Activated CD4-positive, alpha-beta memory T cell treated with anti-CD3 and anti-CD28 coated beads, Interleukin-2, amount 10 ng/mL, durations not matched to agents 7 days and 5 days (primary cell): Measurements from ENCODE around the gene ATP6V1B1. TPM values are rescaled to one million over a fixed set of nuclear protein-coding genes. Genes with fewer than 3 reads are reported as not detected.

Experiments used
- CTCF ChIA-PET: fragments of 350-600 bp; sonication (Branson Sonifier 250); formaldehyde crosslinking; loops from one replicate; lab custom pipeline; 2021; ENCODE audit warnings: antibody characterized with exemption, inconsistent platforms; lab: Charles Lee
- POLR2A ChIA-PET: fragments of 350-600 bp; sonication (Branson Sonifier 250); formaldehyde crosslinking; loops from one replicate; lab custom pipeline; 2021; ENCODE audit warnings: antibody characterized with exemption; lab: Charles Lee
- DNase-seq: peaks from one replicate; pipeline ENCODE4 v3.0.0-alpha.2; 2020
- H3K27ac Mint-ChIP-seq: one replicate; pipeline ENCODE4 v1.8.0; 2021; ENCODE audit warnings: mild to moderate bottlenecking, mixed read lengths
- H3K27me3 Mint-ChIP-seq: one replicate; pipeline ENCODE4 v1.8.0; 2021; ENCODE audit warnings: mixed read lengths
- H3K36me3 Mint-ChIP-seq: one replicate; pipeline ENCODE4 v1.8.0; 2021; ENCODE audit warnings: low read depth, mixed read lengths
- H3K4me1 Mint-ChIP-seq: one replicate; pipeline ENCODE4 v1.8.0; 2021; ENCODE audit warnings: mixed read lengths
- H3K4me3 Mint-ChIP-seq: one replicate; pipeline ENCODE4 v1.8.0; 2021; ENCODE audit warnings: mild to moderate bottlenecking, mixed read lengths
- H3K9me3 Mint-ChIP-seq: one replicate; pipeline ENCODE4 v1.8.0; 2021; ENCODE audit warnings: mixed read lengths
- total RNA-seq, 2 experiments: library from RNA; stranded (reverse); gene quantifications; one replicate each; pipeline ENCODE4 v1.2.3, GENCODE V29; 2021

ATP6V1B1 gene
- total RNA-seq, 2 experiments from 2014 or later, result not detected

- no peaks in the 10 kb centered on the region for H3K36me3 Mint-ChIP-seq
- ChIA-PET POLR2A (no interaction called here), CTCF (interaction anchor here (1.5 kb wide), 1 partner anchor 11 kb away, joined by 6 read pairs; no protein-coding TSS in a partner anchor)
- H3K27ac Mint-ChIP-seq, result no peak overlapping the region
- no peak overlapping the region for H3K4me3 Mint-ChIP-seq
- H3K9me3 Mint-ChIP-seq, result no peaks in the 10 kb centered on the region
- peaks cover 25% of the 10 kb centered on the region for H3K27me3 Mint-ChIP-seq
- DNase-seq, result no peak
- H3K4me1 Mint-ChIP-seq, result no peaks in the 10 kb centered on the region
These were observed 1.5 kb downstream of the ATP6V1B1 start for GRCh38 chr2:70936979-70937811.

GRCh38 chr2:70937866-70938585 lies 2.3 kb downstream of the ATP6V1B1 start:
- ChIA-PET CTCF (interaction anchor here (1.5 kb wide), 1 partner anchor 10 kb away, joined by 6 read pairs; no protein-coding TSS in a partner anchor), POLR2A (no interaction called here)
- peaks cover 25% of the 10 kb centered on the region for H3K27me3 Mint-ChIP-seq

DNA sequence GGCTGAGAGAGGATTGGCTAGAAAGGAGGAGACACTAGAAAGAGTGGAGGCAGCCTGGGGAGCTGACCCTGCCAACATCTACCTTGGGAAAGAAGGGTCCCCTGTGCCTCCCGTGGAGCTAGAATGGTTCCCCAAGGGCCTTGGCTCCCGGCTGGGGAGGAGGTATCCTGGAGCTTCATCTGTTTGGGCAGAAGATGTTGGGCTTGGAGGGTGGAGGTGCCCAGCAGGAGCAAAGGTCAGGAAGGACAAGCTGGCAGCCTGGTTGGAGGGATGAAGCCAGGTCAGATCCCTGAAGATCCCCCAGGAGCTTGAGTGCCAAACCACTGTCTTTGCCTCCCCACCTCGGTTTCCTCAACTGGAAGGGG lies 2.9 kb downstream of the ATP6V1B1 start:
- peaks cover 25% of the 10 kb centered on the region for H3K27me3 Mint-ChIP-seq
- ChIA-PET CTCF (no interaction called here), POLR2A (no interaction called here)
- no peaks in the 10 kb centered on the region for H3K36me3 Mint-ChIP-seq
- DNase-seq, result no peak
- no peak overlapping the region for H3K27ac Mint-ChIP-seq
- H3K9me3 Mint-ChIP-seq, result no peaks in the 10 kb centered on the region
- H3K4me3 Mint-ChIP-seq, result no peak overlapping the region
- no peaks in the 10 kb centered on the region for H3K4me1 Mint-ChIP-seq

More at GRCh38 chr2:70937866-70938585, 2.3 kb downstream of the ATP6V1B1 start:
- Mint-ChIP-seq H3K9me3 (no peaks in the 10 kb centered on the region), H3K27ac (no peak overlapping the region), H3K4me3 (no peak overlapping the region), H3K36me3 (no peaks in the 10 kb centered on the region), H3K4me1 (no peaks in the 10 kb centered on the region)
- no peak for DNase-seq

DNA sequence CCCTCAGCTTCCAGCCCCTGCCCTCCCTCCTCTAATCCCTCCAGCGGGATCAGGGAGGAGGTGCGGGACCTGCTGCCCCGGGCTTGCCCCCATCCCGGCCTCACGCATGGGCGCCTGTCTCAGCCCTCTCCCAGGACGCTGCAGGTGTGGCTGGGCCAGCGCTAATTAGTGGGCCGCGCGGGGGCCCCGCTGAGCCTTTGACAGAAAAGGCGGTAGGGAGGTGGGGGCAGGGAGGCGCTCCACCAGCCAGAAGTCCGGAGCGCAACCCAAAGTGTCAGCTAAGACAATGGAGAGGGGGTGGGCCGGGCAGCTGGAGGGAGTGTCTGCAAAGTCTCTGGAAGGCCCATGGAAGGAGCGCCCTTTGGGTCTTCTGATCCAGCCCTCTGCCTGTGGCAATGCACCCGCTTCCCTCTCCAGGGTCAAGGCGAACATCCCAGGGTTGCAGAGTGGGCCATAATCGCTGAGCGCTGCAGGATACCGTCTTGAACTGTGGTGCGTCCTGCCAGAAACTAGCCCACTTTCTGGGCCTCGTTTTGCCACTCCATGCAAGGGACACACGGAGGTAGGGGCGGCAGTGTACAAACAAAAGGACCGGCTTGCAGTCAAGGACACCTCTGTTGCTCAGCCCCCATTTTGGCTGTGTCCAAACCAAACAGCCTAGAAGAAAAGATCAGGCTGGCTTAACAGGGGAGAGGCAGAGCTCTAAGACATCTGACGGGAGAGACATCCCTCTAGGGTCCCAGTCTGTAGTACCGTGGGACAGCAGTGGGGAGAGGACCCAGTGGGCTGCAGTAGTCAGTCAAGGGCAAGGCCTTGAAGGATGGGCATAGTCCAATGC lies 3.5 kb downstream of the ATP6V1B1 start:
- no peaks in the 10 kb centered on the region for H3K4me1 Mint-ChIP-seq
- ChIA-PET CTCF (no interaction called here), POLR2A (no interaction called here)
- H3K9me3 Mint-ChIP-seq, result no peaks in the 10 kb centered on the region
- H3K27ac Mint-ChIP-seq, result no peak overlapping the region
- H3K36me3 Mint-ChIP-seq, result no peaks in the 10 kb centered on the region
- H3K27me3 Mint-ChIP-seq, result peaks cover 23% of the 10 kb centered on the region
- H3K4me3 Mint-ChIP-seq, result no peak overlapping the region
- DNase-seq, result no peak

DNA sequence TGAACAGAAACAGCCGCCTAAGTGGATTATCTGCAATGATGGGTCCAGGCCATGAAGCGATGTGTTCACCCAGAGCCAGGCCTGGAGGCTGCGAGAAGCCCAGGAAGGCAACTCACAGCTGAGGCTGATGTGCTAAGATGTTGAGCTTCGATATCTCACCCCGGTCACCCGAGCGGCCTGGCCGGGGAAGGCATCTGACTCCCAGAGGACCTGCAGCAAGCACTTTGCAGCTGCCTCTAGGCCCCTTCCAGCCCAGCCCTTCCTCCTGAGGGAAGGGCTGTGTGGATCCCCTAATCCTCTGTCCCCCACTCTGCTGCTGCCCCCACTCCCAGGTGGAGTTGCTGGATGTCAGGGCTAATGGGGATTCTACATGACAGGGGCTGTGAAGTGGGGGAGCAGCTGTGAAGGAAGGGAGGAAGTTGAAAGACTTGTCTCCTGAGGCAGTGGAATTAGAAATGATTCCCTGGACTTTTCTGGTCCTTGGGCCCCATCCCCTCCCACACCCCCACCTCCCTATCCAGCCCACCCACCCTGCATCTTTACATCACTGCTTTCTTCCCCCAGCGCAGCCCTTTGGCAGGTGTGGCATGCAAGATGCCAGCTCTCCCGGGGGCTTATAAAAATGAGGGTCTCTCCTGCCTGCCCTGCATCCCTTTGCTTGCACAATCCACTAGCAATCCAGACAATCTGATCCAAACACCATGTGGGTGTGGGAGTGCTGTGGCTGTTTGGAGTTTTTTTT lies 4.3 kb downstream of the ATP6V1B1 start:
- Mint-ChIP-seq H3K27me3 (peaks cover 20% of the 10 kb centered on the region), H3K36me3 (no peaks in the 10 kb centered on the region), H3K4me1 (no peaks in the 10 kb centered on the region), H3K9me3 (no peaks in the 10 kb centered on the region), H3K27ac (no peak overlapping the region), H3K4me3 (no peak overlapping the region)
- ChIA-PET CTCF (no interaction called here), POLR2A (no interaction called here)
- no peak for DNase-seq

DNA sequence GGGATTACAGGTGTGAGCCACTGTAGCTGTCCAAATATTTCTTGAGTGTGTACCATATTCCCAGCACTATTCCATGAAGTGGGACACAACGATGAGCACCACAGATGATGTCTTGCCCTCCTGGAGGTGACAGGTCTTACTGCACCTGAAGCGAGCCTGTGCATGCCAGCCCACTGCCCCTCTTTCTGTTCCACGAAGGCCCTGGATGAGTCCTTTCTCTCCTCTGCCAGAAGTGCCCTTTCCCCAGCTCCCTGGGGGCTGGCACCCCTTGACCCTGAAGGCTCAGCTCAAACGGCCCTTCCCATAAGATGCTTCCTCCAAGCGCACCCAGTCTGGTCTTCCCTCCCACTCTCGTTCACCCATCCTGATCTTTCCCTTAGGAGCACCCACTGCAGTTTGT lies 5.5 kb downstream of the ATP6V1B1 start:
- no peaks in the 10 kb centered on the region for H3K36me3 Mint-ChIP-seq
- ChIA-PET POLR2A (no interaction called here), CTCF (interaction anchor here (1.1 kb wide), 1 partner anchor 70 kb away, joined by 3 read pairs; no protein-coding TSS in a partner anchor)
- H3K4me3 Mint-ChIP-seq, result no peak overlapping the region
- H3K4me1 Mint-ChIP-seq, result no peaks in the 10 kb centered on the region
- H3K27me3 Mint-ChIP-seq, result peaks cover 21% of the 10 kb centered on the region
- H3K27ac Mint-ChIP-seq, result no peak overlapping the region
- no peak for DNase-seq
- H3K9me3 Mint-ChIP-seq, result no peaks in the 10 kb centered on the region

- POLR2A ChIA-PET, result no interaction called here
- no peaks in the 10 kb centered on the region for H3K36me3 Mint-ChIP-seq
- no peak for DNase-seq
These were observed 6.0 kb downstream of the ATP6V1B1 start for GRCh38 chr2:70941701-70942100.

DNA sequence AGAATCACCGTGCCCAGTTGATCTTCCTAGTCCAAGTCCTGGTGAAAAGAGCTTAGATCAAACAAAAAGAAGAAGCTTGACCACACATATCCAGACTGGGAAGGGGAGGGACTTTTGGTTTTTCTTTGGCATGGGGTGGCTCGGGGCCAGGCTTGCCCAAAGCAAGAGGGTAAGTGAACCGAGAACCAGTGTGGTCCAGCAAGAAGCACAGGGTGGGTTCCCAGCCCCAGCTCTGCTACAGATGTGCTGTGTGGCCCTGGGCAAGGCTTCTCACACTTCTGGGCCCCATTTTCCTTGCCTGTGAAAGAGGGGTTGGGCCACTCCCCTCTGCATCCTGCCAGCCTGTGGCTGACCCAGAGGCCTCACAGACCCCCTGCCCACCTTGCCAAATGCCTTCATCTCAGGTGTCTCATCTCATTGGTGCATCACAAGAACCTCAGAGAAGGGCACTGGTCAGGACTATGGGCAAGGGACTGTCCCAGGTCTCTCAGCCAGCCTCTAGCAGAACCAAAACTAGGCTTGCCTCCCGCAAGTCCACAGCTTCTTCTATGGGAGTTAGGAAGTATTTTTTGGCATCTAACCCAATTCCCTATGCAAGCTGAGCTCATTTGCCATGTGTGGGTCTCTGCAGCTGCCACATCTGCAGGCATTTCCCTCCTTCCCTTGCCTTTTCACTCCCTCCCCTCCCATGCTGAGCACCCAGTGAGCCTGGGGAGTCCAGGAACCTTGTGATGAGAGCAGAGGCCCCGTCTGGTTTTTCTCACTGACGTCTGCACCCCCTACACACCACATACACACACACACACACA lies 6.9 kb downstream of the ATP6V1B1 start:
- H3K9me3 Mint-ChIP-seq, result no peaks in the 10 kb centered on the region
- H3K36me3 Mint-ChIP-seq, result no peaks in the 10 kb centered on the region
- no peak overlapping the region for H3K4me3 Mint-ChIP-seq
- no peak overlapping the region for H3K27ac Mint-ChIP-seq
- H3K27me3 Mint-ChIP-seq, result peaks cover 24% of the 10 kb centered on the region
- no peak for DNase-seq
- H3K4me1 Mint-ChIP-seq, result peaks cover 3% of the 10 kb centered on the region
- POLR2A ChIA-PET, result no interaction called here
- CTCF ChIA-PET, result interaction anchor here (0.9 to 1.2 kb wide), 4 partner anchors 8 to 71 kb away, joined by 3 read pairs; no protein-coding TSS in a partner anchor

More at GRCh38 chr2:70941701-70942100, 6.0 kb downstream of the ATP6V1B1 start:
- Mint-ChIP-seq H3K4me3 (no peak overlapping the region), H3K9me3 (no peaks in the 10 kb centered on the region), H3K27ac (no peak overlapping the region), H3K27me3 (peaks cover 19% of the 10 kb centered on the region), H3K4me1 (no peaks in the 10 kb centered on the region)
- CTCF ChIA-PET, result interaction anchor here (1.1 kb wide), 1 partner anchor 70 kb away, joined by 3 read pairs; no protein-coding TSS in a partner anchor

- peaks cover 10% of the 10 kb centered on the region for H3K4me1 Mint-ChIP-seq
- H3K36me3 Mint-ChIP-seq, result no peaks in the 10 kb centered on the region
- H3K27me3 Mint-ChIP-seq, result peaks cover 30% of the 10 kb centered on the region
- POLR2A ChIA-PET, result no interaction called here
- H3K9me3 Mint-ChIP-seq, result no peaks in the 10 kb centered on the region
- H3K27ac Mint-ChIP-seq, result no peak overlapping the region
- H3K4me3 Mint-ChIP-seq, result no peak overlapping the region
- DNase-seq, result no peak
- CTCF ChIA-PET, result interaction anchor here (1.1 to 1.2 kb wide), 2 partner anchors 8 to 11 kb away, joined by 3 read pairs; no protein-coding TSS in a partner anchor
These were observed 7.6 kb downstream of the ATP6V1B1 start for GRCh38 chr2:70943205-70943871.

DNA sequence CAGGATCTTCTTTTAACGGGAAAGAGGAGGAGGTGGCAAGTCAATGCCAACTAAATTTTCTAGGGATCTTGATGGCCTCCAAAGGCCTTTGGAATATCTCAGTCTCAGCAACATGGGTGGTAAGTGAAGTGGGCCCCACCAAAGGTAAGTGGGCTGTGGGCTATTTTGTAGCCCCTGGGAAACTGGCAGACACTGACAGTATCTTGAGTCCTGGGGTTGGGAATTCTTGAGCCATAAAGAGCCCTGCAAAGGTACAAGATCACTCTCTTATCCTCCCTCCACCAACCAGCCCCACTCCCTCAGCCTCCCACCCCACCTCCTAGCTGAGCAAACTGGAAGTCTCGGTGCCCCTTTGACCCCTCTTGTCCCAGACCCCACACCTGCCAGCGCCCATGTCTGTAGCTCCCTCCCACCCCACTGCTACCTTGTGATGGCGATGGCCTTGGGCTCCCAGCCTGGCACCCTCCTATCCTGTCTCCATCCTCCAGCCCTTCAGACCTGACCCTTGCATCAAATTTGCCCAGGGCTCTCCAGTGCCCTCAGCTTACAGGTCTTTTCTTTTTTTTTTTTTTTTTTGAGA lies 8.5 kb downstream of the ATP6V1B1 start:
- H3K4me3 Mint-ChIP-seq, result no peak overlapping the region
- peaks cover 29% of the 10 kb centered on the region for H3K27me3 Mint-ChIP-seq
- H3K36me3 Mint-ChIP-seq, result no peaks in the 10 kb centered on the region
- DNase-seq, result no peak
- peaks cover 11% of the 10 kb centered on the region for H3K4me1 Mint-ChIP-seq
- H3K9me3 Mint-ChIP-seq, result no peaks in the 10 kb centered on the region
- POLR2A ChIA-PET, result no interaction called here
- no peak overlapping the region for H3K27ac Mint-ChIP-seq
- CTCF ChIA-PET, result interaction anchor here (0.7 kb wide), 1 partner anchor 223 kb away, joined by 3 read pairs; no protein-coding TSS in a partner anchor
